ENCODE data around the gene SHMT2. TPM values are rescaled to one million over a fixed set of nuclear protein-coding genes. Genes with fewer than 3 reads are reported as not detected.

Gene SHMT2
- total and polyA plus RNA-seq, 2 of the 13 experiments (the other 11 are each of a cell fraction or from before 2014, with no cell fraction given): 181 to 393 TPM

DNA sequence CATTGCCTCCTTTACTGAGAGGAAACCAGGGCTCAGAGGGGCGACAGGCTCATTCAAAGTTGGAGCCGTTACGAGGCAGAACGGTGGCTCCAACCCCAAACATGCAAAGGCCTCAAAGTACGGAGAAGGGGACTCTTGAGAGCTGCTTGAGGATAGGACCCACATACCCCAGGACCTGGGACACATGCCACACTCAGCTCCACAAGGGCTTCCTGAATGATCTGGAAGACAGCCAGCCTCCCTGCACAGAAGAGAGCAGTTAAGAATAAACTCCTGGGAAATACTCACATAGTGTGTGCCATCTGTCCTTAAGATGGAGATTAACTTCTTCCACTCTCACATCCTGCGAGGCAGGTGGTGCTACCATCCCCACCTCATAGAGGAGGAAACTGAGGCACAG is 39.5 kb upstream of the SHMT2 start:
- ATAC-seq: no peak

More for the DNA sequence above, 39.5 kb upstream of the SHMT2 start:
- TF ChIP-seq MAFG (CRISPR knock-in tag; IDR thresholded peaks at IDR 0.05) (no peak), ZNF672 (CRISPR knock-in tag; IDR thresholded peaks at IDR 0.05) (no peak), ZBTB3 (CRISPR knock-in tag; IDR thresholded peaks at IDR 0.05; ENCODE audit: borderline replicate concordance, low read depth) (no peak), GZF1 (CRISPR knock-in tag; IDR thresholded peaks at IDR 0.05) (no peak), ZSCAN30 (CRISPR knock-in tag; IDR thresholded peaks at IDR 0.05) (no peak), FOXP1 (IDR thresholded peaks at IDR 0.05) (no peak), FOXP1 (CRISPR knock-in tag; IDR thresholded peaks at IDR 0.05) (no peak), RORA (CRISPR knock-in tag; IDR thresholded peaks at IDR 0.05) (no peak), FOXM1 (CRISPR knock-in tag; IDR thresholded peaks at IDR 0.05) (no peak), CREB1 (IDR thresholded peaks at IDR 0.05) (no peak), CREB1 (CRISPR knock-in tag; IDR thresholded peaks at IDR 0.05) (no peak), ZNF256 (CRISPR knock-in tag; conservative IDR thresholded peaks at IDR 0.05) (no peak)
- TF ChIP-seq, protein P1, sequence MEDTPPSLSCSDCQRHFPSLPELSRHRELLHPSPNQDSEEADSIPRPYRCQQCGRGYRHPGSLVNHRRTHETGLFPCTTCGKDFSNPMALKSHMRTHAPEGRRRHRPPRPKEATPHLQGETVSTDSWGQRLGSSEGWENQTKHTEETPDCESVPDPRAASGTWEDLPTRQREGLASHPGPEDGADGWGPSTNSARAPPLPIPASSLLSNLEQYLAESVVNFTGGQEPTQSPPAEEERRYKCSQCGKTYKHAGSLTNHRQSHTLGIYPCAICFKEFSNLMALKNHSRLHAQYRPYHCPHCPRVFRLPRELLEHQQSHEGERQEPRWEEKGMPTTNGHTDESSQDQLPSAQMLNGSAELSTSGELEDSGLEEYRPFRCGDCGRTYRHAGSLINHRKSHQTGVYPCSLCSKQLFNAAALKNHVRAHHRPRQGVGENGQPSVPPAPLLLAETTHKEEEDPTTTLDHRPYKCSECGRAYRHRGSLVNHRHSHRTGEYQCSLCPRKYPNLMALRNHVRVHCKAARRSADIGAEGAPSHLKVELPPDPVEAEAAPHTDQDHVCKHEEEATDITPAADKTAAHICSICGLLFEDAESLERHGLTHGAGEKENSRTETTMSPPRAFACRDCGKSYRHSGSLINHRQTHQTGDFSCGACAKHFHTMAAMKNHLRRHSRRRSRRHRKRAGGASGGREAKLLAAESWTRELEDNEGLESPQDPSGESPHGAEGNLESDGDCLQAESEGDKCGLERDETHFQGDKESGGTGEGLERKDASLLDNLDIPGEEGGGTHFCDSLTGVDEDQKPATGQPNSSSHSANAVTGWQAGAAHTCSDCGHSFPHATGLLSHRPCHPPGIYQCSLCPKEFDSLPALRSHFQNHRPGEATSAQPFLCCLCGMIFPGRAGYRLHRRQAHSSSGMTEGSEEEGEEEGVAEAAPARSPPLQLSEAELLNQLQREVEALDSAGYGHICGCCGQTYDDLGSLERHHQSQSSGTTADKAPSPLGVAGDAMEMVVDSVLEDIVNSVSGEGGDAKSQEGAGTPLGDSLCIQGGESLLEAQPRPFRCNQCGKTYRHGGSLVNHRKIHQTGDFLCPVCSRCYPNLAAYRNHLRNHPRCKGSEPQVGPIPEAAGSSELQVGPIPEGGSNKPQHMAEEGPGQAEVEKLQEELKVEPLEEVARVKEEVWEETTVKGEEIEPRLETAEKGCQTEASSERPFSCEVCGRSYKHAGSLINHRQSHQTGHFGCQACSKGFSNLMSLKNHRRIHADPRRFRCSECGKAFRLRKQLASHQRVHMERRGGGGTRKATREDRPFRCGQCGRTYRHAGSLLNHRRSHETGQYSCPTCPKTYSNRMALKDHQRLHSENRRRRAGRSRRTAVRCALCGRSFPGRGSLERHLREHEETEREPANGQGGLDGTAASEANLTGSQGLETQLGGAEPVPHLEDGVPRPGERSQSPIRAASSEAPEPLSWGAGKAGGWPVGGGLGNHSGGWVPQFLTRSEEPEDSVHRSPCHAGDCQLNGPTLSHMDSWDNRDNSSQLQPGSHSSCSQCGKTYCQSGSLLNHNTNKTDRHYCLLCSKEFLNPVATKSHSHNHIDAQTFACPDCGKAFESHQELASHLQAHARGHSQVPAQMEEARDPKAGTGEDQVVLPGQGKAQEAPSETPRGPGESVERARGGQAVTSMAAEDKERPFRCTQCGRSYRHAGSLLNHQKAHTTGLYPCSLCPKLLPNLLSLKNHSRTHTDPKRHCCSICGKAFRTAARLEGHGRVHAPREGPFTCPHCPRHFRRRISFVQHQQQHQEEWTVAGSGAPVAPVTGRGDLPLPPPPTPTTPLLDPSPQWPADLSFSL (CRISPR knock-in tag; IDR thresholded peaks at IDR 0.05): no peak
- TF ChIP-seq, protein P2, sequence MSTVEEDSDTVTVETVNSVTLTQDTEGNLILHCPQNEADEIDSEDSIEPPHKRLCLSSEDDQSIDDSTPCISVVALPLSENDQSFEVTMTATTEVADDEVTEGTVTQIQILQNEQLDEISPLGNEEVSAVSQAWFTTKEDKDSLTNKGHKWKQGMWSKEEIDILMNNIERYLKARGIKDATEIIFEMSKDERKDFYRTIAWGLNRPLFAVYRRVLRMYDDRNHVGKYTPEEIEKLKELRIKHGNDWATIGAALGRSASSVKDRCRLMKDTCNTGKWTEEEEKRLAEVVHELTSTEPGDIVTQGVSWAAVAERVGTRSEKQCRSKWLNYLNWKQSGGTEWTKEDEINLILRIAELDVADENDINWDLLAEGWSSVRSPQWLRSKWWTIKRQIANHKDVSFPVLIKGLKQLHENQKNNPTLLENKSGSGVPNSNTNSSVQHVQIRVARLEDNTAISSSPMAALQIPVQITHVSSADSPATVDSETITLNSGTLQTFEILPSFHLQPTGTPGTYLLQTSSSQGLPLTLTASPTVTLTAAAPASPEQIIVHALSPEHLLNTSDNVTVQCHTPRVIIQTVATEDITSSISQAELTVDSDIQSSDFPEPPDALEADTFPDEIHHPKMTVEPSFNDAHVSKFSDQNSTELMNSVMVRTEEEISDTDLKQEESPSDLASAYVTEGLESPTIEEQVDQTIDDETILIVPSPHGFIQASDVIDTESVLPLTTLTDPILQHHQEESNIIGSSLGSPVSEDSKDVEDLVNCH (CRISPR knock-in tag; IDR thresholded peaks at IDR 0.05): no peak
- H3K9ac ChIP-seq (ENCODE audit: insufficient read depth, low read depth, low read length): no peak overlapping the region
- BruUV-seq (replicated peaks): no TSS peak
- 100% methylated on average over 2 of the region's 6 CpGs for WGBS (ENCODE audit: low lambda C conversion rate)
- no peak overlapping the region for H3K27ac ChIP-seq (ENCODE audit: extremely low read length, insufficient read depth, low read length)
- DNase-seq (ENCODE audit: low spot score) (no peak), FAIRE-seq (no peak)
- CTCF ChIA-PET (ENCODE audit: low intra/inter-chr PET ratio, low total read pairs): no interaction called here
- POLR2A ChIA-PET: interaction anchor here (1.3 kb wide), 1 partner anchor 23 kb away, joined by 3 read pairs; no protein-coding TSS in a partner anchor
- H2AFZ ChIP-seq (ENCODE audit: low read length): no peak overlapping the region
- no peaks in the 10 kb centered on the region for H3K9me3 ChIP-seq (ENCODE audit: low read length)
- no peak overlapping the region for H3K4me2 ChIP-seq (ENCODE audit: low read depth, low read length)
- no peaks in the 10 kb centered on the region for H3K79me2 ChIP-seq (ENCODE audit: insufficient read depth, low read length)
- no peaks in the 10 kb centered on the region for H3K4me1 ChIP-seq (ENCODE audit: insufficient read depth, low read length)
- no peak overlapping the region for H3K4me3 ChIP-seq (replicated peaks in 1 of 3; ENCODE audit: insufficient read depth in 1 of 3, low read depth in 2 of 3, low read length in 3 of 3)
- in situ Hi-C loops (cut with HindIII; ENCODE audit: extremely low pct_ligation_motif_present, low pct_unique_long_range_greater_than_20kb) (no loop called here), intact Hi-C loops (cut with micrococcal nuclease; ENCODE audit: unreplicated experiment) (no loop called here)
- no peaks in the 10 kb centered on the region; a peak in 1 of 5 replicates for H3K27me3 ChIP-seq (ENCODE audit: control insufficient read depth in 1 of 2, insufficient read depth in 2 of 2, low read length in 2 of 2)
- H3K36me3 ChIP-seq (replicated peaks in 1 of 2; ENCODE audit: control insufficient read depth in 1 of 2, insufficient read depth in 2 of 2, low read length in 2 of 2): peaks cover 79 to 98% of the 10 kb centered on the region in 2 experiments
- H4K20me1 ChIP-seq (ENCODE audit: insufficient read depth, low read length): no peaks in the 10 kb centered on the region

Data from HepG2 (cell line).